IgD-negative memory B cell (primary cell): Measurements from ENCODE around the gene CAPN8. TPM values are rescaled to one million over a fixed set of nuclear protein-coding genes. Genes with fewer than 3 reads are reported as not detected.
A peak's percentile ranks its signal among the peaks of the same experiment; 100 is the strongest.

ENCODE experiments used
- H3K27ac Mint-ChIP-seq, 3 donors: one replicate each; pipeline ENCODE4 v1.8.0; 2020 to 2022; ENCODE audit warnings: mild to moderate bottlenecking in 3 of 3, mixed read lengths in 3 of 3, moderate library complexity in 1 of 3
- H3K27me3 Mint-ChIP-seq: one replicate; pipeline ENCODE4 v1.8.0; 2021; ENCODE audit warnings: mixed read lengths
- H3K36me3 Mint-ChIP-seq: one replicate; pipeline ENCODE4 v1.8.0; 2020; ENCODE audit warnings: mild to moderate bottlenecking, mixed read lengths
- H3K4me1 Mint-ChIP-seq, 3 donors: one replicate each; pipeline ENCODE4 v1.8.0; 2020 to 2022; ENCODE audit warnings: mixed read lengths in 3 of 3, mild to moderate bottlenecking in 1 of 3
- H3K4me3 Mint-ChIP-seq, 4 donors: one replicate each; pipeline ENCODE4 v1.8.0; 2020 to 2022; ENCODE audit warnings: mild to moderate bottlenecking in 4 of 4, mixed read lengths in 4 of 4, moderate library complexity in 3 of 4
- H3K9me3 Mint-ChIP-seq, 3 donors: one replicate each; pipeline ENCODE4 v1.8.0; 2020 to 2021; ENCODE audit warnings: mixed read lengths in 3 of 3, mild to moderate bottlenecking in 1 of 3
- polyA plus RNA-seq: library from polyadenylated mRNA; unstranded; fragments of 300-500 nt; fragmentation: Illumina TruSeq; gene quantifications from one replicate; pipeline ENCODE4 v1.2.3, GENCODE V29; 2021

CAPN8 gene
- polyA plus RNA-seq, 1 donor from 2014 or later: not detected

DNA sequence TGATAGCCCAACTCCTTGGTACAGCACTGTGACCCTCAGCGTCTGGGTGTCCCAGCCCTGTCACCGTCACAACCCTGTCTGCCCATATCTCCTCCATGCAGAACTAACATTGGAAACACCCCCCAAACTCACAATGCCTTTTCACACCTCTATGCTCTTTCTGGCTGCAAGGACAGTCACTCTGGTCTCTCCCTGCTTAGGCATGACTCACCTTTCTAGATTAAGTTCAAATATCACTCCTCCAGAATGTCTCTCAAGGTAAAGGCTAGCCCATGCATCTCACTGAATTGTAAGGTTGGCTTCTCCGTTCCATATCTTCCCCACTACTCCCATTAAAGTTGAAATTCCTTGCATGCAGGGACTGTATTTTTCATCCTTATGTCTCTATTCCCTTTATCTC, 17.0 kb upstream of the CAPN8 start:
- Mint-ChIP-seq H3K4me3 (no peak overlapping the region), H3K27me3 (peaks cover 13% of the 10 kb centered on the region), H3K36me3 (peaks cover 2% of the 10 kb centered on the region), H3K27ac (no peak overlapping the region), H3K4me1 (peaks cover 0 to 2% (median 0%) of the 10 kb centered on the region in 3 donors), H3K9me3 (no peaks in the 10 kb centered on the region)

- Mint-ChIP-seq H3K4me1 (peaks cover 0 to 2% (median 0%) of the 10 kb centered on the region in 3 donors), H3K4me3 (no peak overlapping the region), H3K27ac (no peak overlapping the region), H3K9me3 (peaks cover 0 to 8% (median 8%) of the 10 kb centered on the region in 3 donors), H3K27me3 (peaks cover 13% of the 10 kb centered on the region), H3K36me3 (peaks cover 2% of the 10 kb centered on the region)
Measured at GRCh38 chr1:223680188-223680587, 14.7 kb upstream of the CAPN8 start.

GRCh38 chr1:223678841-223679240, 13.3 kb upstream of the CAPN8 start:
- Mint-ChIP-seq H3K4me1 (peaks cover 0 to 2% (median 0%) of the 10 kb centered on the region in 3 donors), H3K27me3 (peaks cover 13% of the 10 kb centered on the region), H3K36me3 (peaks cover 2% of the 10 kb centered on the region), H3K9me3 (peaks cover 0 to 19% (median 17%) of the 10 kb centered on the region in 3 donors), H3K27ac (no peak overlapping the region), H3K4me3 (no peak overlapping the region)

DNA sequence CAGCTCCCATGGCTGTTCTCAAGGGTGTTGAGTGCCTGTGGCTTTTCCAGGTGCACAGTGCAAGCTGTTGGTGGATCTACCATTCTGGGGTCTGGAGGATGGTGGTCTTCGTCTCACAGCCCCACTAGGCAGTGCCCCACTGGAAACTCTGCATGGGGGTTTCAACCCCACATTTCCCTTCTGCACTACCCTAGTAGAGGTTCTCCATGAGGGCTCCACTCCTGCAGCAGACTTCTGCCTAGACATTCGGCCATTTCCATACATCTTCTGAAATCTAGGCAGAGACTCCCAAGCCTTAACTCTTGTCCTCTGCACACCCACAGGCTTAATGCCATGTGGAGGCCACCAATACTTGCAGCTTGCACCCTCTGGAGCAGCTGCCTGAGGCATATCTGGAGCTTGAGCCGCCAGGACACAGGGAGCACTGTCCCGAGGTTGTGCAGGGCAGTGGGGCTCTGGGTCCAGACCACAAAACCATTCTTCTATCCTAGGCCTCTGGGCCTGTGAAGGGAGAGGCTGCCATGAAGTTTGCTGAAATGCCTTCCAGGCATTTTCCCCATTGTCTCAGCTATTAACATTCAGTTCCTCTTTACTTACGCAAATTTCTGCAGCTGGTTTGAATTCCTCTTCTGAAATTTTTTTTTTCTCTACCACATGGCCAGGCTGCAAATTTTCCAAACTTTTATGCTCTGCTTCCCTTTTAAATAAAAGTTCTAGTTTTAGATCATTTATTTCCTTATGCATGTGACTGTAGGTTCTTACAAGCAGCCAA, 8.8 kb upstream of the CAPN8 start:
- peaks cover 8 to 35% (median 32%) of the 10 kb centered on the region in 3 donors for H3K9me3 Mint-ChIP-seq
- peaks cover 0 to 2% (median 0%) of the 10 kb centered on the region in 3 donors for H3K4me1 Mint-ChIP-seq
- H3K4me3 Mint-ChIP-seq: no peak overlapping the region
- peaks cover 2% of the 10 kb centered on the region for H3K36me3 Mint-ChIP-seq
- peaks cover 9% of the 10 kb centered on the region for H3K27me3 Mint-ChIP-seq
- H3K27ac Mint-ChIP-seq: peak overlapping the region in 1 of 3 donors; percentile 40

DNA sequence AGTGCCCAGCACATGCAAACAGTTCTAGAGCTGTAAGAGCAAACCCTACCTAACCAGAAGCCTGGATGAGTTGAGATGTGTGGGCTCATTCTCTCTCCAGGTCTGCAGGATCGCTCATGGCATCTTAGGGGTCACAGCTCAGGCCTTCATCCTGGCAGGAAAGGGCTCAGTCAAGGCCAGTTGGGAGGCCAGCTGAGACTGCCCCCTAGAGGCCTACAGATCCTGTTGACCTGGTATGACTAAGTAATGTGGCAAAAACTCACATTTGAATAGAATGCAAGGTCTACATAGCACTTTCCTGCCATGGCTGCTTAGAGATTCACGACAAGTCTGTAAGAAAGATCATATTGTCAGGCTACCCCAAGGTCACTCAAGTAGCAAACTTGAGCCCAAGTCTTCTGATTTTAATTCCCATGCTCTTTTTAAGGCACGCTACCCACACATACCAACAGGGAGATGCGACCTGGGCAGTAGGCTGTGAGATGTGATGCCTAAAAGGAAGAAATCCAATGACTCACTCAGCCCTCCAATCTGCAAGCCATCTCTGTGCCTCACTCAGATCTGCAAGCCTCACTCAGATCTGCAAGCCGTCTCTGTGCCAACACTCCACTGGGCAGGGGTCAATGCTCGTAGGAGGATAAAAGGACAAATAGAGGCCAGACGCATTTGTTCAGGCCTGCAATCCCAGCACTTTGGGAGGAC, 5.1 kb upstream of the CAPN8 start:
- H3K9me3 Mint-ChIP-seq: peaks cover 8 to 28% (median 25%) of the 10 kb centered on the region in 3 donors
- no peaks in the 10 kb centered on the region for H3K36me3 Mint-ChIP-seq
- H3K27ac Mint-ChIP-seq: no peak overlapping the region
- peaks cover 0 to 2% (median 0%) of the 10 kb centered on the region in 3 donors for H3K4me1 Mint-ChIP-seq
- no peak overlapping the region for H3K4me3 Mint-ChIP-seq
- peaks cover 12% of the 10 kb centered on the region for H3K27me3 Mint-ChIP-seq

DNA sequence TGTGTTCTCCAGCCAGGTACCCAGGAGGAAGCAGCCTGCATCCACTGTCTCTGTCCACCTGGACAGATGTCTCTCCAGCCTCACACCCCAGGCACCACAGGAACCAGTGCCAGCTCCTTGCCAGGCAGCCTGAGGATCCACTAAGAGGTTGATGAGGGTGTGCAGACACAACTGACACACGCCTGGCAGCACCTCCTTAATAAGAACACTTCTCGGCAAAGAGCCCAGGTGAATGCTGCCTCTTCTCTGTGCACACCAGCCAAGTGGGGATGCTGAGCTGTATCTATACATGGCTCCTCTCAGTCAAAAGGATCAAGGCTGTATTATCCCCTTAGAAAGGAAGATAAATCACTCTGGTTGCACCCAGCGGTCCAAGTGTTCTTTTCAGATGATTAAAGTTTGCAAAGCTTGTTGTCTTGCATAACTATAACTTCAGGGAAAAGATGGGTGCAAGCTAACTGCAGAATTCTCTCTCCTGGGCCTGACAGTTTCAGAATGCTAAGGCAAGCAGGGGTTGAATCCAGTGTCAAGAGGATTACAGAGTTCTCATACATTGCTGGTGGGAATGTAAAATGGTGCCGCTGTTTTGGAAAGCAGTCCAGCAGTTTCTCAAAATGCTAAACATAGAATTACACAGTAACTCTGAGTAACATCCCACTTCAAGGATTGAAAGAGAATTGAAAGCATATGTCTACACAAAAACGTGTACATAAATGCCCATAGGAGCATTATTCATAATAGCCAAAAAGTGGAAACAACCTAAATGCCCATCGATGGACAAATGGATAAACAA, 3.7 kb upstream of the CAPN8 start:
- Mint-ChIP-seq H3K27ac (no peak overlapping the region), H3K4me3 (no peak overlapping the region), H3K27me3 (peaks cover 12% of the 10 kb centered on the region), H3K9me3 (peaks cover 8 to 19% (median 17%) of the 10 kb centered on the region in 3 donors), H3K4me1 (no peaks in the 10 kb centered on the region), H3K36me3 (no peaks in the 10 kb centered on the region)

- no peaks in the 10 kb centered on the region for H3K36me3 Mint-ChIP-seq
- peaks cover 0 to 4% (median 3%) of the 10 kb centered on the region in 3 donors for H3K4me1 Mint-ChIP-seq
- H3K27me3 Mint-ChIP-seq: peaks cover 12% of the 10 kb centered on the region
- peak overlapping the region in 1 of 3 donors; percentile 34 for H3K27ac Mint-ChIP-seq
- peaks cover 5 to 8% (median 6%) of the 10 kb centered on the region in 3 donors for H3K9me3 Mint-ChIP-seq
- H3K4me3 Mint-ChIP-seq: no peak overlapping the region
Measured at GRCh38 chr1:223667484-223668182, 2.1 kb upstream of the CAPN8 start.

DNA sequence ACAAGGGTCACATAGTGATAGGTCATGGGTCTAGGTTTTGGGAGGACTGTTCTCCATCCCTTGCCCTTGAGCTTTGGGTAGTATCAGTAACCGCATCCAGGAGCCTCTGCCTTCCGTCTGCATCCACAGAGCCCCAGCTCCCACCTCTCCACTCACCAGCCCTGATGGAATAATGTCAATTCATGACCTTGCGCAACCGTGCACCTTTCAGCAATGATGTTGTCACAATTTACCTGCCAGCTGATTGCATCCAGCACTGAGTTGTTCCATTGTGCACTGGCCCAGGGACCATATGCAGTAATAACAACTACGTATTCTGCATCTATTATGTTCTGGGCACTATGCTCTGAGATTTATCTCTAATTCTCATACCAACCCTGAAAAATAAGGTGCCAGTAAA, 1.4 kb downstream of the CAPN8 start:
- H3K4me3 Mint-ChIP-seq: no peak overlapping the region
- peaks cover 3 to 5% (median 4%) of the 10 kb centered on the region in 3 donors for H3K4me1 Mint-ChIP-seq
- peaks cover 3% of the 10 kb centered on the region for H3K36me3 Mint-ChIP-seq
- no peak overlapping the region for H3K27ac Mint-ChIP-seq
- H3K27me3 Mint-ChIP-seq: peaks cover 10% of the 10 kb centered on the region
- H3K9me3 Mint-ChIP-seq: peaks cover 0 to 5% (median 0%) of the 10 kb centered on the region in 3 donors

DNA sequence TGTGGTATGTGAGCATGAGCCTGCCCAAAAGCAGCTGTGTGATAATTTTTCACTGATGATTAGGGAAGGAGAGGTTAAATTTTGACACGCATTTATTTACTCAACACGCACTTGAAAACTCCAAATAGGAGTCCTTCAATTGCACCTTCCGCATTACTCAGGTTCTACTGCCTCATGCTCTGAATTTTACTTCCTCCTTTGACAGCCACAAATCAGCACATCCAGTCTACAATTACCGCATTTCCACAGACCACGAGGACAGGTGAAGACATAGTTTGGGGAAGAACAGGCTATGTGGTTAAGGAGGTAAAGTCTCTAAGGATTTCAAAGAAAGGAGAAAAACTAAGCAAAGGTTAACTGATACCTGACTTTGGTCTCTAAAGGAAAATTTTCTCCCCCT, 2.6 kb downstream of the CAPN8 start:
- H3K27me3 Mint-ChIP-seq: peaks cover 5% of the 10 kb centered on the region
- H3K4me1 Mint-ChIP-seq: peaks cover 3 to 5% (median 4%) of the 10 kb centered on the region in 3 donors
- H3K9me3 Mint-ChIP-seq: peaks cover 0 to 5% (median 0%) of the 10 kb centered on the region in 3 donors
- H3K36me3 Mint-ChIP-seq: peaks cover 3% of the 10 kb centered on the region
- H3K4me3 Mint-ChIP-seq: no peak overlapping the region
- peak overlapping the region in 1 of 3 donors; percentile 75 for H3K27ac Mint-ChIP-seq

DNA sequence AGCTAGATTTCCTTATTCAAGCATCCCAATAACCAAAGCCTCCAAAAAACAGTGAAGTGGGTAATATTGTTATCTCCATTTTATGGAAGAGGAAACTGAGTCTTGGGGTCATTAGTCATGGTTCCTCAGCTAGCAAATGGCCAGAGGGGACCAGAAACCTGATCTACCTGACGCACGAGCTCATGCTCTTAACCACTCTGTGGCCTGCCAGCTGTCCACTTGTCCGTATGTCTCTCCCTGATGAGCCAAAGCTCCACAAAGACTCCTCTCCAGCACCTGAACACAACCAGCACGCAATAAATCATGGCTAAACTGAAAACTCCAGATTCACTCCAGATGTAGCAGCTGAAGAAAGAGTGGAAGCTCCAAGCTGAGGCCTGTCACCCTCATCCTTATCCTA, 5.8 kb downstream of the CAPN8 start:
- peaks cover 5% of the 10 kb centered on the region for H3K27me3 Mint-ChIP-seq

GRCh38 chr1:223657978-223658377, 7.5 kb downstream of the CAPN8 start:
- peaks cover 2 to 4% (median 4%) of the 10 kb centered on the region in 3 donors for H3K4me1 Mint-ChIP-seq
- H3K27ac Mint-ChIP-seq: no peak overlapping the region
- H3K9me3 Mint-ChIP-seq: peaks cover 0 to 3% (median 0%) of the 10 kb centered on the region in 3 donors
- peaks cover 3% of the 10 kb centered on the region for H3K36me3 Mint-ChIP-seq
- H3K4me3 Mint-ChIP-seq: no peak overlapping the region
- H3K27me3 Mint-ChIP-seq: peaks cover 10% of the 10 kb centered on the region

More for the DNA sequence above, 5.8 kb downstream of the CAPN8 start:
- Mint-ChIP-seq H3K9me3 (peaks cover 0 to 3% (median 0%) of the 10 kb centered on the region in 3 donors), H3K4me1 (peaks cover 3 to 5% (median 4%) of the 10 kb centered on the region in 3 donors), H3K36me3 (peaks cover 3% of the 10 kb centered on the region), H3K27ac (peak overlapping the region in 1 of 3 donors; percentile 0), H3K4me3 (no peak overlapping the region)

DNA sequence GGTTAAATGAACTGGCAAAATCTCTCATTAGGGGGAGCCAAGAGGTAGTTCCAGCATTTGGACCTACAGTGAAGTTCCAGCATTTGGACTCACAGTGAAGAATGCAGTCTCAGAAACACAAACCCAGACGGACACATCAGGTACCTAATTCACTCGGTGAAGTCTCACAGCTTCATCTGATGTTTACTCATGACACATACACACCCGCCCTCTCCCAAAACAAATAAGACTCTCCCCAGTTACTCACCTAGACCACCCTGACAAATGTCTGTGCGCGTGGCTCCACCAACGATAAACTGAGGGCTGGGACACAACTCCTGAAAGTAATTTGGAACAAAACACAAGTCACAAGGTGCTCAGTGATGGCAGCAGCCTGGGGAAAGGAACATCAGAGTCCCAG, 11.4 kb downstream of the CAPN8 start:
- no peaks in the 10 kb centered on the region for H3K36me3 Mint-ChIP-seq
- peaks cover 7% of the 10 kb centered on the region for H3K27me3 Mint-ChIP-seq
- H3K4me3 Mint-ChIP-seq: no peak overlapping the region
- peak overlapping the region in 1 of 3 donors; percentile 64 for H3K27ac Mint-ChIP-seq
- H3K9me3 Mint-ChIP-seq: no peaks in the 10 kb centered on the region
- H3K4me1 Mint-ChIP-seq: no peaks in the 10 kb centered on the region

GRCh38 chr1:223653431-223653830, 12.1 kb downstream of the CAPN8 start:
- Mint-ChIP-seq H3K36me3 (no peaks in the 10 kb centered on the region), H3K9me3 (no peaks in the 10 kb centered on the region), H3K27me3 (peaks cover 7% of the 10 kb centered on the region), H3K27ac (no peak overlapping the region), H3K4me1 (no peaks in the 10 kb centered on the region), H3K4me3 (no peak overlapping the region)

- Mint-ChIP-seq H3K4me1 (no peaks in the 10 kb centered on the region), H3K27ac (no peak overlapping the region), H3K9me3 (no peaks in the 10 kb centered on the region), H3K27me3 (peaks cover 7% of the 10 kb centered on the region), H3K4me3 (no peak overlapping the region), H3K36me3 (no peaks in the 10 kb centered on the region)
Measured at GRCh38 chr1:223653015-223653414, 12.5 kb downstream of the CAPN8 start.
